ENCODE data around the gene TF. TPM values are rescaled to one million over a fixed set of nuclear protein-coding genes. Genes with fewer than 3 reads are reported as not detected.
"Not testable (repeated sequence)": the region's sequence is repeated elsewhere in the genome, so short reads cannot be mapped to it uniquely, and the experiment has no call there.

The TF gene
- total and polyA plus RNA-seq, 12 donors = 0.24 to 11.6 (median 3.5) TPM

DNA sequence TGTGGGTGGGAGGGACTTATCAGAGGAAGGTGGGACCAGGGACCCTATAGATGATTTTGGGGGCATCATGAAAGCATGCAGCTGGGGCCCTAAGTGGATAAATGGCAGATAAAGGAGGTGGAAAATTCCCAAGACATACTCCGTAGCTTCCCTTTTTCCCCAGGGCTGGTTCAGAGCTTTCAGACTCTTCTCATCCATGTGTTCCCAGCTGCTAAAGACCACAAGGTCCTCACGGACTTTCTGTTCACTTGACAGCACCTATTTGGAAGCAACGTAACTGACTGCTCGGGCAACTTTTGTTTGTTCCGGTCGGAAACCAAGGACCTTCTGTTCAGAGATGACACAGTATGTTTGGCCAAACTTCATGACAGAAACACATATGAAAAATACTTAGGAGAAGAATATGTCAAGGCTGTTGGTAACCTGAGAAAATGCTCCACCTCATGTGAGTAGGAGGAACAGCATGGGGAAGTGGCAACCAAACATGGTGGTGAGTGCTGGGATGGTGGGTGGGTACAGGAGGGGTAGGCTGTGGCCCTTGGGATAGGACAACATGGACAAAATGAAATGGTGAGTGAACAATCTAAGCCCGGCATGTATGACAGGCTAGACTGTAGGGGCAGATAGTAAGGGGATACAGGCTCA is 30.7 kb downstream of the TF start:
- Histone ChIP-seq H3K27me3 (peaks cover 0 to 10% (median 0%) of the 10 kb centered on the region in 7 donors), H3K27ac (no peak overlapping the region), H3K9me3 (no peaks in the 10 kb centered on the region), H3K4me1 (no peaks in the 10 kb centered on the region), H3K4me3 (no peak overlapping the region), H3K36me3 (no peaks in the 10 kb centered on the region)
- intact Hi-C loops (cut with DNase I) = no loop called here
- ATAC-seq (no peak), DNase-seq (no peak)
- TF ChIP-seq, protein P1, sequence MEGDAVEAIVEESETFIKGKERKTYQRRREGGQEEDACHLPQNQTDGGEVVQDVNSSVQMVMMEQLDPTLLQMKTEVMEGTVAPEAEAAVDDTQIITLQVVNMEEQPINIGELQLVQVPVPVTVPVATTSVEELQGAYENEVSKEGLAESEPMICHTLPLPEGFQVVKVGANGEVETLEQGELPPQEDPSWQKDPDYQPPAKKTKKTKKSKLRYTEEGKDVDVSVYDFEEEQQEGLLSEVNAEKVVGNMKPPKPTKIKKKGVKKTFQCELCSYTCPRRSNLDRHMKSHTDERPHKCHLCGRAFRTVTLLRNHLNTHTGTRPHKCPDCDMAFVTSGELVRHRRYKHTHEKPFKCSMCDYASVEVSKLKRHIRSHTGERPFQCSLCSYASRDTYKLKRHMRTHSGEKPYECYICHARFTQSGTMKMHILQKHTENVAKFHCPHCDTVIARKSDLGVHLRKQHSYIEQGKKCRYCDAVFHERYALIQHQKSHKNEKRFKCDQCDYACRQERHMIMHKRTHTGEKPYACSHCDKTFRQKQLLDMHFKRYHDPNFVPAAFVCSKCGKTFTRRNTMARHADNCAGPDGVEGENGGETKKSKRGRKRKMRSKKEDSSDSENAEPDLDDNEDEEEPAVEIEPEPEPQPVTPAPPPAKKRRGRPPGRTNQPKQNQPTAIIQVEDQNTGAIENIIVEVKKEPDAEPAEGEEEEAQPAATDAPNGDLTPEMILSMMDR (IDR thresholded peaks at IDR 0.05) = no peak
- WGBS, 2 donors = 93 to 95% methylated on average over 7 of the region's 7 CpGs

DNA sequence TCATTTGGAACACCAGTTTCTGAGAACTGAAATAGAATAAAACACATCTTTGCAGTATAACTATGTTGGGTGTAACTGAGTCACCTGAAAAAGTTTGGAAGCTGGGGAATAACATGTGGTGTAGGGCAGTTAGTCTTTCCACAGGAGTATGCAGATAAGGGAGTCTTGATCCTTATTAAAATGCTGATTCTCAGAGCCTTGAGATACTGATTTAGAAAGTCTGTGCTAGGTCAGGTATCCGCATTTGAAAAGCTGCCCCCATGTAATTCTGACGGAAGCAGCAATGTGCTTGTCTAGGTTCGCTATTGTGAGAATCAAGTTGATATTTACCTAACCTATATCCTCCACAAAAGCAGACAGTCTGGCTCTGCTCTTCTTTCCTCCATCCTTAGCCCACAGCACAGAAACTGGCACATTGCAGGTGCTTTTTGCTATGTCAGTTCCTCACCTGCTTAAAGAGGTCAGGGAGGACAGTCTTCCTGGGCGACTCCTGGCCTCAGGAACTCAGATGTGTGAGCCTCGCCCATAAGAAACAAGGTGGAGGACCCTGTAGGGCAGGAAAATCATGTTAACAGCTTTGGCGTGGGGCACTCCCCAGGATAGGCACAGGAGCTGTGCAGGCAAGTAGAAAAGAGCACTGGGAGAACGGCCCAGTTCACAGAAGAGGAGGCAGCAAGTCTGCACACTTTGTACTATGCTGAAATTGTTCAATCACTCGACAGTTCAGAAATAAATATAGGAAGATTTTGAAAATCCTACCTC is 31.8 kb downstream of the TF start:
- intact Hi-C loops (cut with DNase I) = no loop called here
- Histone ChIP-seq H3K4me3 (no peak overlapping the region), H3K36me3 (no peaks in the 10 kb centered on the region), H3K9me3 (no peaks in the 10 kb centered on the region), H3K4me1 (no peaks in the 10 kb centered on the region), H3K27me3 (peaks cover 0 to 16% (median 6%) of the 10 kb centered on the region in 7 donors), H3K27ac (no peak overlapping the region)
- TF ChIP-seq, protein P1 (IDR thresholded peaks at IDR 0.05) = no peak
- WGBS, 2 donors = 74 to 80% methylated on average over 8 of the region's 8 CpGs
- ATAC-seq (no peak), DNase-seq (no peak)

DNA sequence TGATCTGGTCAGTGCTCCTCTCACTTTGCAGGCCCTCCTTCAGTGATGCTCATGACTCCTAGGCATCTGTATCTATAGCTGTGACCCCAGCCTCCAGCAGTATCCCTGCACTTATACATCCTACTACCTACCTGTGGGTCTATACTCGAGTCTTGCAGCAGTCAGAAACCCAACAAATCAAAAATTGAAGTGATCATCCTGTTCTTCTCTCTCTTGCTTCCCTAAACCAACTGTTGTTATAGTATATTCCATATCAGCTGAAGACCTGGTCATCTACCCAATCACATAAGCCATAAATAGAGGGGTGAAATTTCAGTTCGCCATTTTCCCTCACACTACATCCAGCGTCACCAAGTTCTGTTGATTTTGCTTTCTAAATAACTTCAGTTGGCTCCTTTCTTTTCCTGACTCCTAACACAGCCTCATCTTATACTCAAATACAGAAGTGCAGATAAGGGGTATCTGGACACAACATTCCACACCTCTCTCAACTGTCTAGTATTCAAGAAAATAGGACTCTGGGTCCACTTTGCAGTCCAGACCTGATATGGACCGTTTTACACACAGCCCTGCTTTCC is 33.5 kb downstream of the TF start:
- H3K27ac ChIP-seq = no peak overlapping the region
- WGBS, 2 donors = 50 to 65% methylated on average over 4 of the region's 4 CpGs
- DNase-seq (no peak), ATAC-seq (no peak)
- H3K36me3 ChIP-seq = no peaks in the 10 kb centered on the region
- H3K4me3 ChIP-seq = no peak overlapping the region
- TF ChIP-seq, protein P1 (IDR thresholded peaks at IDR 0.05) = no peak
- no peaks in the 10 kb centered on the region for H3K4me1 ChIP-seq
- intact Hi-C loops (cut with DNase I) = no loop called here
- no peaks in the 10 kb centered on the region for H3K9me3 ChIP-seq
- H3K27me3 ChIP-seq = peaks cover 0 to 27% (median 14%) of the 10 kb centered on the region in 7 donors

DNA sequence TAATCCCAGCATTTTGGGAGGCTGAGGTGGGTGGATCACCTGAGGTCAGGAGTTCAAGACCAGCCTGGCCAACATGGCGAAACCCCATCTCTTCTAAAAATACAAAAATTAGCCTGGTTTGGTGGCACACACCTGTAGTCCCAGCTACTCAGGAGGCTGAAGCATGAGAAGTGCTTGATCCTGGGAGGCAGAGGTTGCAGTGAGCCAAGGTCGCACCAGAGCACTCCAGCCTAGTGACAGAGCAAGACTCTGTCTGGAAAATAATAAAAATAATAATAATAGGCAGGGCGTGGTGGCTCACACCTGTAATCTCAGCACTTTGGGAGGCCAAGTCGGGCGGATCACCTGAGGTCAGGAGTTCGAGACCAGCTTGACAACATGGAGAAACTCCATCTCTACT is 34.6 kb downstream of the TF start:
- H3K27ac ChIP-seq; H3K9me3 ChIP-seq; intact Hi-C loops (cut with DNase I); H3K36me3 ChIP-seq; ATAC-seq; H3K4me3 ChIP-seq; DNase-seq; H3K4me1 ChIP-seq: not testable (repeated sequence)
- H3K27me3 ChIP-seq = peaks cover 0 to 27% (median 14%) of the 10 kb centered on the region in 7 donors
- 84 to 92% methylated on average over 6 of the region's 6 CpGs for WGBS, 2 donors

Measured in heart right ventricle (tissue), 16 donors.